HG03135 (cell line): ENCODE data around the gene DEGS1.
A peak's percentile ranks its signal among the peaks of the same experiment; 100 is the strongest.

Experiments used
- ATAC-seq: cut with Tn5 transposase; IDR thresholded peaks from one replicate; pipeline ENCODE4 v1.9.1; 2021; ENCODE audit warnings: mild to moderate bottlenecking, moderate library complexity; ENCODE audit not compliant: unreplicated experiment

The DEGS1 gene

DNA sequence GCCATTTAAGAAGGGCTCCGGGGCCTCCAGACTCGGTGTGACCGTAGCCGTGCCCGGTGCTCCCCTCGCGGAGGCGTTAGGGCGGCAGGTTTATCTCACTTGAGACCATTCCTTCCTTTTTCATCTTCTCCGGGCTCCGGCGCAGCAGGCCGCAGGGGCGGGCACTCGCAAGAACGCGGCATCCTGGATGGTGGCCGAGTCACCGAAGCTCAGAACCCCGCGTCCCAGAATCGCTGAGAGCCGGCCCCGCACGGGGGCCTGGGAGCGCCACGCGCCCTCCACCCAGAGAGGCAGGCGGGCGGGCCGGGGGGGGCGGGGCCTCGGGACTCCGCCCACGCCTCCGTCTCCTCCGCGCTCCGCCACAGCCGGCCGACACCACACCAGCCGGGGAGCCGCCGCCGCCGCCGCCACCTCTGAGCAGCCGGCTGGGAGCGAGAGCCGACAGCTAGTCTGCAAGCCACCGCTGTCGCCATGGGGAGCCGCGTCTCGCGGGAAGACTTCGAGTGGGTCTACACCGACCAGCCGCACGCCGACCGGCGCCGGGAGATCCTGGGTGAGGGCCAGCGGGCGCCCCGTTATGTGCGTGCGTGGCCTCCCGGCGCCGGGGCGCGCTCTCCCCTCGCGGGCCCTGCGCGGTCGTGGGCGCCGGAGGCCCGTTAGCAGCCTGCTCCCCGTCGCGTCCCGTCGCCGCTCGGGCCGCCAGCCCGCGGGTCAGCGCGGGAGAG lies at the start of gene DEGS1:
TSS of gene DEGS1 (plus strand) at position 375 of the 725 bp plus-strand sequence. CDS start at position 472, 97 bp downstream.
- ATAC-seq: peak; percentile 64

DNA sequence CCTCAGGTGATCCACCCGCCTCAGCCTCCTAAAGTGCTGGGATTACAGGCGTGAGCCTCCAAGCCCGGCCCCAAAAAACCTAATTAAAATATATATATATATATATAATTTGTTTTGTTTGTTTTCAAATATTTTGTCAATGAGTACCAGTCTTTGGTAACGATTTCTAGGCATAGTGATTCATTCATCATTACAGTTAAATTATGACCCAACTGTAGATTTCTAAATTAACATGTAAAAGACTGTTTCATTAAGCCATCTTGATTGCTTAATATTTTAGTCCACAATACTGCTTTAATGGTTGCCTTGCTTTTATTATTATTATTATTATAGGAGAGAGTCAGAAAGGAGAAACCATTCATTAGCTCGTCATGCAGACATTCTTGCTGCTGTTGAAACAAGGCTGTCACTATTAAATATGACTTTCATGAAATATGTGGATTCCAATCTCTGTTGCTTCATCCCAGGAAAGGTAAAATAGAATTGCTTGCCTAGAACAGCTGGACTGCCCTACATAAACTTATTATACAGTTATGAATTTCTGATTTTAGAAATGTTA lies 49.2 kb upstream of the DEGS1 start:
- ATAC-seq: no peak

DNA sequence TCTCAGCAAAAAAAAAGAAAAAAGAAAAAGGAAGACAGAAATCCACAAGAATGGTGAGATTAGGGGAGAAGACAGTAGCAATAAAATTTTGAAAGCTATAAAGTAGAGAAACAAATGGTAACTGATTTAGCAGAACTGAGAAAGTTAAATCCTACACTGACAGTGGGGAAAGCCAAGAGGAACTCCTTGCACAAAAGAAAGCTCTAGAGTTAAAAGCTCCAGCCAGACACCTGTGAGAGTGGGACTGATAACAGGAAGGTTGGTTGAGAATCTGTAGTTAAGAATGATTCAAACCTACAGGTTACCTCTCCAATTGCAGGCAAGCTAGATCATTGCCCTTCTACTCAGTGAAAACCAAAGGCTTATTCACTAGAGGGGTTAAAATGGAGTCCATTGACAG lies 45.5 kb upstream of the DEGS1 start:
- ATAC-seq: no peak

DNA sequence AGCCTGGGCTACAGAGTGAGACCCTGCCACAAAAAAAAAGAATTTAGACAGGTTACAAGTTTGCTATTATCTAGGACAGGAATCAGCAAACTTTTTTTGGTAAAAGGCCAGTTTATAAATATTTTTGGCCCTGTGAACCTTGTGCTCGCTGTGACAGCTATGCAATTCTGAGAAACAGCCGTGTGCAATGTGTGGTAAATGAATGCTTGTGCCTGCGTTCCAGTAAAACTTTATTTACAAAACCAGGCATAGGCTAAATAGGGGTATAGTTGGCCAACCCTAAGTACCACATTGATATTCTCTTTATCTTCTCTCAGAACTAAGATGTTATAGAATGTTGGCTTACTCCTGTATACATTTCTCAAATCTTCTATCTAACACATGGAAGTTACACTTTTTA lies 44.8 kb upstream of the DEGS1 start:
- ATAC-seq: no peak

DNA sequence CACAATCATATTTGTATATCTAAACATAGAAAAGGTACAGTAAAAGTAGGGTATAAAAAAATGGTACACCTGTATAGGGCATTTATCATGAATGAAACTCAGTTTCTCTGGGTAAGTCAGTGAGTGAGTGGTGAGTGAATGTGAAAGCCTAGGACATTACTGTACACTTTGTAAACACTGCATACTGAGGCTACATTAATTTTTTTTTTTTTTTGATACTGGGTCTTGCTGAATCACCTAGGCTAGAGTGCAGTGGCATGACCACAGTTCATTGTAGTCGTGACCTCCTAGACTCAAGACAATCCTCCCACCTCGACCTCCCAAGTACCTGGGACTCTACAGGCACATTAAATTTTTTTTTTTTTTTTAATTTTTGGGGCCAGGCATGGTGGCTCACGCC lies 41.3 kb upstream of the DEGS1 start:
- no peak for ATAC-seq

DNA sequence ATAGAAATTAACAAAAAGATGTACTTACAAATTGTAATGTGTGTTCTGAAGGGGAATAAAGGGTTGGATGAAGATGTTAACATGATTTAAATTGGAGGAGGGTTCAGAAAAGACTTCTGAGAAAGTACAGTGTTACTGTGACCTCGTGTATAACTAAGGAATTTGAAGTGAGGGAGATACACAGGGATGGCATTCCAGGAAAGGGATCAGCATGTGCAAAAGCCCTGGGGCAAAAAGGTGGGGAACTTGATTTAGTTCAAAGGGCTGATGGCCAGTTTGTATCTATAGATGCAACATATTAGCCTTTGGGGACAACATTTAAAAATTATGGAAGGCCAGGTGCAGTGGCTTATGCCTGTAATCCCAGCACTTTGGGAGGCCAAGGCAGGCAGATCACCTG lies 33.3 kb upstream of the DEGS1 start:
- no peak for ATAC-seq

DNA sequence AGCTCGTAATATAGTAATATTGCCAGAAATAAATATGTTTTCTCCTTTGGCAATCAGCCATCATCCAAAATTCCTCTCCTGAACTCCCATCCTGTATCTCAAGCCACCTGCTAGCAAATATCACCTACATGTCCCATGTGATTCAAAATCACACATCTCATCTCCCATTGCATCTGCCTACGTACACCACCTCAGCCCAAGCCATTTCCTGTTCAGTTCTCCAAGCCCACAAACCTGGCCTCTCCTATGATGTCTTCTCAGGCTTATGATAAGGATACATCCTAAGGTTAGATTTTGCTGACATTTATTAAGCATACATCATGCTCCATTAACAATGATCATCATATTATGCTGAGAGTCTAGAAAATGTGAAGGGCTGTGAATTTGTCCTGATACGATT lies 31.9 kb upstream of the DEGS1 start:
- ATAC-seq: no peak

DNA sequence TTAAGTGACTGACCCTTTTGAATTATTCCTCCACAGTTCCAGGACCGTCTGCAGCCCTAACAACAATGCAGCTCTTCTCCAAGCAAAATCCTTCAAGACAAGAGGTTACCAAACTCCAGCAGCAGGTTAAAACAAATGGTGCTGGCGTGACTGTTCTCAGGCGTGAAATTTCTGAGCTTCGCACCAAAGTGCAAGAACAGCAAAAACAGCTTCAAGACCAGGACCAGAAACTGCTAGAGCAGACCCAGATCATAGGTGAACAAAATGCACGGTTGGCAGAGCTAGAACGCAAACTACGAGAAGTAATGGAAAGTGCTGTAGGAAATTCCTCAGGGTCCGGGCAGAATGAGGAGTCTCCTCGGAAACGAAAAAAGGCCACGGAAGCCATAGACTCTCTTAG lies 25.7 kb upstream of the DEGS1 start:
- ATAC-seq: no peak

DNA sequence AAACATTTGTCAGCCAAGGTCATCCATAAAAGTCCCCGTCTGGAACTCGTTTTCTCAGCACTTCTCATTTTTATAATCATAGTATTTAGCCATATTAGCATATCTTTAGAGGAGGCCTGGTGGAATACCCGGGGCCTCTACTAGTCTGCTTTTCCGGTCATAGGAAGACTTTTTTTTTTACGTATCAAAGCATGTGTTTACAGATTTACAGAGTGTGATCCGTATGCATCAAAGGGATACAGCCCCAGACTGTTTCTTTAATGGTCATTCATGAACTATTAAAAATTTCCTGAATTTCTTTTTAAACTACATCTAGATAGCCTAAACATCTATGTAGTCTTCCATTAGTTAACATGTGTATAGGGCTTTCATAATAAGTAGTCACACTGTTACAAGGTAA lies 23.5 kb upstream of the DEGS1 start:
- ATAC-seq: no peak

DNA sequence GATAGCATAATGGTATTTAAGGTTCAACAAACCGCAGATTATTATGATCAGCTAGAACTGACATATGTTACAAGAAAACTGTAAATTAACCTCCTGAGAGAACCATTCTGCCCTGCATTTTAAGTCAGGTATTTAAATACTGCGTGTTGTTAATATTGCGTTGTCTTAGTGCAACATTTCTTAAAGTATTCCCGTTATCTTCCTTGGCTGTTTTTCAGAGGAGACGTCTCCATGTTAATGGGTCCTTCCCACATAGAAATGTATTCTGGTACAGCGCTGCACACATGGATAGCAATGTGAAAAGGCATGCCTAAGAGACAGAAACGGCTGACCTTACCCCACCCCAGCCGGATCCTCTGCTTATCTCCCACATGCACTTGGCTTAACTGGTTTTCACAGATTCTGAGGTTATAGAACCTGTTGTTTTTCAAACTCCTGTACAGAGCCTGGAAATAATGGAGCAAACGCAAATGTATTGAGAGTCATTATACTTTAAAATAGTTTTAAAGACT lies 22.8 kb upstream of the DEGS1 start:
- ATAC-seq: no peak

DNA sequence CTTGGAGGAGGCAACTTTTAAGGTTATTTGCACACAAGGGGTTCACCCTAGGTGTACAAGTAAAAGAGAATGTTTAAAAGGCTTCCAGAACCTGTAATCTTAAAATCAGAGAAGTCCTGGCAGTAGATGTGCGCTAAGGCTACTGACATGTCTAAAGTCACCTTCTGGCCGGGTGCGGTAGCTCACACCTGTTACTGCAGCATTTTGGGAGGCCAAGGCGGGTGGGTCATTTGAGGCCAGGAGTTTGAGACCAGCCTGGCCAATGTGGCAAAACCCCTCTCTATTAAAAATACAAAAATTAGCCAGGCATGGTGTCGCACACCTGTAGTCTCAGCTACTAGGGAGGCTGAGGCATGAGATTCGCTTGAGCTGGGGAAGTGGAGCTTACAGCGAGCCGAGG lies 20.3 kb upstream of the DEGS1 start:
- no peak for ATAC-seq

DNA sequence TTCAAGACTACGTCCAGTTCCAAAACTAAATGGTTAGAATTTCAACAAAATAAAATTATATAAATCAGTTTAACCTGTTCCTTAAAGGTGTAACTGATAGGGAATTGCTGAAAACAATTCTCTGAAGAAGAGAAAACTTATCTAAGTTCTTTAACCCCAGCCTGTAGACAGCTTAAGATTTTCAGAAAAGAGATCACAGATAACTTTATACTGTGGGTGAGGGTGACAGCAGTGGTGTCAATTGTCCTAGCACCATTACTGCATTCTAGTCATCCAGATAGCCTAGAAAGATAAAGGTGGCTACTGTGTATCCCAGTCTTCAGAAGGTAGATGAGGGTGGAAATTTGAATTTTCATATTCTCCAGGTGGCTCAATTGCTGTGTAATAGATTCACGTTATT lies 19.7 kb upstream of the DEGS1 start:
- ATAC-seq: no peak

DNA sequence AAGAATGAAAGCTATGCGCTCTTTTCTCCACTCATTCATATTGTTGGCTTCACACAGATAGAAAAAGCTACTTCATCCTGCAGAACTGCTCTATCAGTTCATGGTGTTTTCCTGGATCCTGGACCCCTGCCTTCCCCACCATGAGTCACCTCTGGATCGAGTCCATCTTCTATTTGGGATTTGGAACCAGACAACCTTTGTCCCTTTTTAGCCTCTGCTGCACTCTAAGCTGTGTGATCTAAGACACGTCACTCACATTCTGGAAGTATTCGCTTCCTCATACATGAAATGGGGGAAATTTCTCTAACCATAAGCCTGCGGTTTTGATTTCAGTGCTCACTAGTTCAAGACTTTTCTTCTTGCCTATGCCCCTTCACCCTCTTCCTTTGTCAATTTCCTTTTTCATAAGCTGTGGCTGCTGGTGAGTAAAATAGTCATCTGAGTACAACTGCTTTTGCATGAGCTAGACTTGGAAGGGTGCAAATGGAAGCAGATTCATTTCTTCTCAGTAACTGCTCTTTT lies 14.1 kb upstream of the DEGS1 start:
- peak; percentile 83 for ATAC-seq

DNA sequence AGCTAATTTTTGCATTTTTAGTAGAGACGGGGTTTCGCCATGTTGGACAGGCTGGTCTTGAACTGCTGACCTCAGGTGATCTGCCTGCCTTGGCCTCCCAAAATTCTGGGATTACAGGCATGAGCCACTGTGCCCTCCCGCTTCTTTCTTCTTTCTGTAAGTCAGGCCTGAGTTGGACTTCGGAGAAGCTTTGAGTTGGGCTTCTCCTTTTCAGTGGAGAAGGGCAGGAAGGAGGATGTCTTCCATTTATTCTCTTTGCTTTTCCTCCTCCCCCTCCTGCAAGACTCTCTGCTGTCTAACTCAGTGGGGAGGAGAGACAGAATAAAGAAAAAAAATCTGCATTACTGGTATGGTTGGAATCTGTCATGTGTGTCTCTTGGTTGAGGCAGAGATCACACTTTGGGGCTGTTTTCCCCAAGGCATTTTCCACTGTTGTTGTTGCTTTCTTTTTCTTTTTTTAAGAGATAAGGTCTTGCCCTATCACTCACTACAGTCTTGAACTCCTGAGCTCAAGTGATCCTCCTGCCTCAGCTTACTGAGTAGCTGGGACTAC lies 13.2 kb upstream of the DEGS1 start:
- no peak for ATAC-seq

DNA sequence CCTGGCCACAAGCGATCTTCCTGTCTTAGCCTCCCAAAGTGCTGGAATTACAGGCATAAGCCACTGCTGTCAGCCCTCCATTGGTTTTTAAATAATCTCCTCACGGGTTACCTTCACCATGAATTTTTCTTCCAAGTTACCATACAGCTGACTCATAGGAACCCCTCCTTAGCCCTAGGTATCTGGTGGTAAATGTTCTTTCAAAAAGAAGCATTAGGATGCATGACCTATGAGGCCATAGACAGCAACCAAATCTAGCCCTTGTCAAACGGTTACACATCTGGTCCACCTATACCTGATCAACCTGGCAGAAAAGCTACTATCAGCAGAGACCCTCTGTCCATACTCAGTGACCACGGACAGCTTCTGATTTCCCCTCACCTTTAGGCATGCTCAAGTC lies 12.7 kb upstream of the DEGS1 start:
- ATAC-seq: no peak

DNA sequence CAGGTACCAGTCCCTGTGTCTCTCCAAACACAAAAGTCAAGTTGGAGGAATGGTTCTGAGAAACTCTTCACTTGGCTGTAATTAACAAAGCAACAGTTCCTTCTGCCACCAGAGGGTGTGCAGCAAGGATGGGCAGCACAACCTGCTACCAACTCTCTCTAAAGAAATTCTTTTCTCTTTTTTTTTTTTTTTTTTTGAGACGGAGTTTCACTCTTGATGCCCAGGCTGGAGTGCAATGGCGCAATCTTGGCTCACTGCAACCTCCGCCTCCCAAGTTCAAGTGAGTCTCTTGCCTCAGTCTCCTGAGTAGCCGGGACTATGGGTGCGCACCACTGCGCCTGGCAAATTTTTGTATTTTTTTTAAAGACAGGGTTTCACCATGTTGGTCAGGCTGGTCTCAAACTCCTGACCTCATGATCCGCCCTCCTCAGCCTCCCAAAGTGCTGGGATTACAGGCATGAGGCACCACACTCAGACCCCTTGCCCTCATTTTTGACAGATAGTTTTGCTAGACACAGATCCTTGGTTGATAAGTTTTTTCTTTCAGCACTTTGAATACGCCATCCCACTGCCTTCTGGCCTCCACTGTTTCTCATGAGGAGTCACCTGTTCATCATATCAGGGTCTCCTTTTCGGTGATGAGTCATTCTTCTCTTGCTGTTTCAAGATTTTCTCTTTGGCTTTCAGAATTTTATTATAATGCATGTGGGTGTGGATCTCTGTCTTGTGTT lies 12.1 kb upstream of the DEGS1 start:
- no peak for ATAC-seq

DNA sequence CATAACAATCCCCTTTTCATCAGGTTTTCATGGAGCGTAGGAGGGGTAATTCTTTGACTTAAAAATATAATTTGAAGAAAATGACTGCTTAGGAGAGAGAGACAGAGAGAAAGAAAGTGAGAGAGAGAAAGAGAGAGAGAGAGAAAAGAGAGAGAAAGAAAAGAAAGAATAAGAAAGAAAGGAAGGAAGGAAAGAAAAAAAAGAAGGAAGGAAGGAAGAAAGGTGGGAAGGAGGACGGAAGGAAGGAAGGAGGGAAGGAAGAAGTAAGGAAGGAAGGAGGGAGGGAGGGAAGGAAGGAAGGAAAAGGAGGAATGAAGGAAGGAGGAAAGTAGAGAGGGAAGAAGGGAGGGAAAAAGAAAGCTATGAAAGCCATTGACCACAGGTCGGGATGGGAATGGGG lies 10.8 kb upstream of the DEGS1 start:
- no peak for ATAC-seq

DNA sequence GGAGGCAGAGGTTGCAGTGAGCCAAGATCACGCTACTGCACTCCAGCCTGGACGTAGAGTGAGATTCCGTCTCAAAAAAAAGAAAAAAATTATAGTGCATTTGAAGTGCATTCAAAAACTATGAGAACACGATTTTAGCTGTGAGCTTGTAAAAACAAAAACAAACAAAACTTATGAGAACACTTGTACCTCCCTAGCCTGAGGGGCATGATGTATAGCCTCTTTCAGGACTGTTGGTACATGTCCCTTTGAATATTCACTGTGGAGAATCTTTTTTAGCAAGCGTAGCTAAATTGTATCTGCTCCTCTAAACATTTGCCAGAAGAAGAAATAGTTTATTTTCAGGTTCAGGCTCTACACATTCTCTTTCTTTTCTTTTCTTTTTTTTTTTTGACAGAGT lies 9.5 kb upstream of the DEGS1 start:
- ATAC-seq: no peak

DNA sequence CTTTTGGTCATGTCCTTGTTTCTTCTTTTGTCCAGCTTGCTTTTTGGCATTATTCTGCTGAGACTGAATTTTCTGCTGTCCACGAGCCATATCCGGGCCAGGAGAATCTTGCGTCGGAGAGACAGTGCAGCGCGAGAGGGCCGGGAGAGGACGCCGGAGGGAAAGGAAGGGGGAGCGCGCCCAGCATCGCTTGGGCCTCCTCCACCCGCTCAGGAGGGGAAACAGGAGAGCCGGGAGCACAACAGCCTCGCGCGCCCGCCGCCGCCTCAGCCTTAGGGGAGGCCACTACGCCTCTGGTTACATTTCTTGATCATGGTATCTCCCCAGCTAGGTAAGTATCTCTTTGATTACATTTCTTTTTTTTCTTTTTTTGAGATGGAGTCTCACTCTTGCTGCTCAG lies 7.4 kb upstream of the DEGS1 start:
- no peak for ATAC-seq

DNA sequence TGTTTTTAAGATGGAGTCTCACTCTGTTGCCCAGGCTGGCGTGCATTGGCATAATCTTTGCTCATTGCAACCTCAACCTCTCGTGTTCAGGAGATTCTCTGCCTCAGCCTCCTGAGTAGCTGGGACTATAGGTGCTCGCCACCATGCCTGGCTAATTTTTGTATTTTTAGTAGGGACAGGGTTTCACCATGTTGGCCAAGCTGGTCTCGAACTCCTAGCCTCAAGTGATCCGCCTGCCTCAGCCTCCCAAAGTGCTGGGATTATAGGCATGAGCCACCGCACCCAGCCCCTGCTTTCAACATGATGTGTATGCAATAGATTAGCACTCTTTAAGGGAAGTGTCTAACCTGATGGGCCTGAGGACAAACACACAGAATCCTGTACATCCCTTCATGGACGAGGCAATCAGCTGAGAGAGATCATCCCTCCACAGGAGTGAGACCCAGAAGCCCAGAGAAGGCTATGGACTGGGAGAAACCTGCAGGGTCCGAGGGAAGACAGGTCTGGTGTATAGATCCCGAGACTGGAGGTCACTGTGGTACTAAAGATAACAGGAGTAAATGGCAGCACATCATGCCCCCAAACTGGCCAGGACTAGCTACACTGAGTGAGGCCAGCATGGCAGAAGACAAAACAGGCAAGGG lies 5.6 kb upstream of the DEGS1 start:
- ATAC-seq: no peak

DNA sequence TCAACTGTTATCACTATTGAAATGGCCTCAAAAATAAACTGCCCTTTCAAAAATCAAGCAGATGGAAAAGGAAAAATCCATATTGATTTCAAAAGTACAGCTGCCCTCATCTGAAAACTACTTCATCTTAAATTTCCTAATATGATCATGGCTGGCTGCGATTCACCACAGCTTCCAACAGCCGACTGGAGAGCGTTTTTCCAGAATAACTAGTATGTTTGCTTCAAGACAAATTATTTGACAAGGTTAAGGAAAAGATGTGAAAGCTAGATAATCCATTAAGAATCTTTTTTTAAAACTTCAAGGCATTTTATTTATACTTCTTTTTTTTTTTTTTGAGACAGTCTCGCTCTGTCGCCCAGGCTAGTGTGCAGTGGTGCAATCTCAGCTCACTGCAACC lies 4.1 kb upstream of the DEGS1 start:
- ATAC-seq: no peak
